D721Med (cell line): ENCODE data around the gene ACTC1.

Source experiments
- DNase-seq: peaks from one replicate; pipeline ENCODE4 v3.0.0; 2011; ENCODE audit warnings: low spot score; ENCODE audit not compliant: insufficient read length
- FAIRE-seq: peaks from 2 replicates; lab custom pipeline; 2011; peaks lifted over from hg19 to GRCh38; lab: Jason Lieb, UNC
- TF ChIP-seq, protein P1 (sequence below): IDR thresholded peaks from 2 replicates; pipeline ENCODE4 v1.5.1; 2012; ENCODE audit warnings: mild to moderate bottlenecking, control low read depth; ENCODE audit not compliant: insufficient read depth; ENCODE audit errors: missing control alignments

ACTC1 gene

DNA sequence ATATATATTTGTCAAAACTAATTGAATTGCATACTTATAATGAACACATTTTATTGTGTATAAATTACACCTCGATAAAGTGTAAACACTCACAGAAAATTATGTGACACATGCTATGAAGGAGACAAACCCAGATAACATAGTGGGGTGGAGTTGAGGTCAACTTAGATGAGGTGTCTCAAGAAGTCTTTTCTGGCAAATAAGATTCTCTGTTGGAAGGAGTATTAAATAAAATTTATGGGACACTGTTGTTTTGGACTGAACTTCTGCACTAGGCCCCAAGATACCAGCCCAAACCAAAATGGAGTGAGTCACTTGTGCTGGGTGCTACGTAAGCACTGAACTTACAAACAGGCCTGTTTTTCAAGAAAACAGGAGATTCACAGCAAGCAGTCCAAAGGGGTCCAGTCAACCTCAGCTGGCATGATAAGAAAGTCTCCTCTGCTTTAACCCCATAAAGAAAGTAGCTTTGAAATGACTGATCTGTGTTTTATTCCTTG, 18.7 kb downstream of the ACTC1 start:
- TF ChIP-seq, protein P1, sequence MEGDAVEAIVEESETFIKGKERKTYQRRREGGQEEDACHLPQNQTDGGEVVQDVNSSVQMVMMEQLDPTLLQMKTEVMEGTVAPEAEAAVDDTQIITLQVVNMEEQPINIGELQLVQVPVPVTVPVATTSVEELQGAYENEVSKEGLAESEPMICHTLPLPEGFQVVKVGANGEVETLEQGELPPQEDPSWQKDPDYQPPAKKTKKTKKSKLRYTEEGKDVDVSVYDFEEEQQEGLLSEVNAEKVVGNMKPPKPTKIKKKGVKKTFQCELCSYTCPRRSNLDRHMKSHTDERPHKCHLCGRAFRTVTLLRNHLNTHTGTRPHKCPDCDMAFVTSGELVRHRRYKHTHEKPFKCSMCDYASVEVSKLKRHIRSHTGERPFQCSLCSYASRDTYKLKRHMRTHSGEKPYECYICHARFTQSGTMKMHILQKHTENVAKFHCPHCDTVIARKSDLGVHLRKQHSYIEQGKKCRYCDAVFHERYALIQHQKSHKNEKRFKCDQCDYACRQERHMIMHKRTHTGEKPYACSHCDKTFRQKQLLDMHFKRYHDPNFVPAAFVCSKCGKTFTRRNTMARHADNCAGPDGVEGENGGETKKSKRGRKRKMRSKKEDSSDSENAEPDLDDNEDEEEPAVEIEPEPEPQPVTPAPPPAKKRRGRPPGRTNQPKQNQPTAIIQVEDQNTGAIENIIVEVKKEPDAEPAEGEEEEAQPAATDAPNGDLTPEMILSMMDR, result no peak
- FAIRE-seq (no peak), DNase-seq (no peak)

DNA sequence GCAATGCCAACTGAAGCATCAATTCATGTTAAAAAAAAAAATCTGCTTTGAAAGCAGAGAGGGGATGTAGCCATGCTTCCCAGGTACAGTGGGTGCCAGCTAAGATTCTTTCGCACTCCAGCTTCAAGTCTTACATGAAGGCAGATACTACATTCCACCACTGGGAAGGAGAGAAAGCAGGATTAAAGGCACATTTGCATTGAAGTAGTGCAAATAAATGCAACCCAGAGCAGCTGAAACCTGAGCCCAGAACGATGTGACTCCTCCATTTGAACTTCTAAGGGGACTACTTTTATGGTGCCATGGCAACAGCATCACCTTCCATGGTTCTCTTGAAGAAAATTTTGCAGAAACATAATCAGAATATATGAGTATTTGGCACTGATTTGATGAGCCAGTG, 21.4 kb downstream of the ACTC1 start:
- TF ChIP-seq, protein P1, result no peak
- FAIRE-seq, result no peak
- DNase-seq, result no peak

DNA sequence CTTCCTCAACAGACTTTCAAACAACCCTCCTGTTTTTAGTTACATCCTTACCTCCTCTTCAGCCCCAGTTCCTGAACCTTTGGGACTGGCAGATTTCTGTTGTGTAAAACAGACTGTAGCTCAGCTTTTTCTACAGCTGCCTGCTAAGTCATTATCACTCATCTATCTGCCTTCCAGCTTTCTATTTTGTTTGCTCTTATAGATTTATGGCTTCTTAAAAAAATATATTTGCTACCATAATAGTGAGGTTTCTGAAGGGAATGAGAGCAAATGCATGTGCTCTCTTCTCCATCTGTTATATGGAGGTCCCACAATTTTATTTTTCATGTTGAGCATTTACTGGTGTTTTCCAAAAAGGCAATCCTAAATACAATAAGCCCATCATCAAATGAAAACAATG, 22.3 kb downstream of the ACTC1 start:
- TF ChIP-seq, protein P1, result no peak
- DNase-seq, result no peak
- no peak for FAIRE-seq

DNA sequence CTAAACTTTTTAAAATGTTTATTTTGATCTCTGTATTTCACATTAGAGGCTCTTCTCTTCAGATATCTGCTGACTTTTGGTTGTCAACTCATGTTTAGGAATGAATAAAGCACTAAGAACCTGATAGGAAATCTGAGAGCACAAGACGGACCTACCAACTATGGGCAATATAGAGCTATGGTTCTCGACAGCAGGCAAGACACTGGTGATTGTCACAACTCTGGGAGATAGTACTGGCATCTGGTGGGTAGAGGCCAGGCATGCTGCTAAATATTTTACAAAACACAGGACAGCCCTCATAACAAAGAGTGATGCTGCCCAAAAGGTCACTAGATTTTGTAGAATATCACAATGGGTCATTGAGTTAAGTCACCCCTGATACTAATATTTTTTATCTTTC, 23.0 kb downstream of the ACTC1 start:
- TF ChIP-seq, protein P1, result no peak
- FAIRE-seq (no peak), DNase-seq (no peak)

DNA sequence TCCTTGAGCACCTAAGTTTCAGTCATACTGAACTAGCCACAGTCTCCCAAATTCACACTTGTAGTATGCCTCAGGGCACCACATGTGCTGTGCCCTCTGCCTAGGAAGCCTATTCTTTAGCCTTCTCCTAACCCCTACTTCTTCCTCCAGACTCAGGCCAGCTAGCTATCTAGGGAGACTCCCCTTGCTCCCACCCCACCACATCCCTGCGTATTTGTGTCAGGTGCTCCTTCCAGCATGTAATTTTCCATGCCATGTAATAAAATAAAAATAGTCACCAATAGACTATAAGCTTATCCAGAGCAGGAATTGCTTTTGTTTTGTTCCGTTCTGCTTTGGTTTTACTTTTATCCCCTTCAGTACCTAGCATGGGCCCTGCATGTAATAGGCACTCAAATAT, 25.6 kb downstream of the ACTC1 start:
- DNase-seq (no peak), FAIRE-seq (no peak)
- TF ChIP-seq, protein P1, result no peak

DNA sequence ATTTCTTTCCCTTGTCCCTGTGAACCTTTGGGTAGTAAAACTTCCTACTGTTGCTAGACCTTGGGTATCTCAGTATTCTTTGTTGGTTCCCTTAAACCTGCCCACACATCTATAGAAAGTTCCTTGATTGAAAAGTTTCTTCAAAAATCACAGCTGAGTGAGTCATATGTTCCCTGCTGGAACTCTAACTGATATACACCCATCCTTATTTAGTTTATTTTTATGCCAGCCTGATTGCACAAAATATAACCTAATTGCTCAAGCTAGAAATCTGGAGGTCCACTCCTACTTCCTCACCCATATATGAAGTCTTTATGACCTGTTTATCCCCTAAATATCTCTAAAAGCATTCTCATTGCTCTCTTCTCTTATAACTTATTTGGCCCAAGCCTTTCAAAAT, 26.8 kb downstream of the ACTC1 start:
- no peak for DNase-seq
- no peak for FAIRE-seq
- TF ChIP-seq, protein P1, result no peak

DNA sequence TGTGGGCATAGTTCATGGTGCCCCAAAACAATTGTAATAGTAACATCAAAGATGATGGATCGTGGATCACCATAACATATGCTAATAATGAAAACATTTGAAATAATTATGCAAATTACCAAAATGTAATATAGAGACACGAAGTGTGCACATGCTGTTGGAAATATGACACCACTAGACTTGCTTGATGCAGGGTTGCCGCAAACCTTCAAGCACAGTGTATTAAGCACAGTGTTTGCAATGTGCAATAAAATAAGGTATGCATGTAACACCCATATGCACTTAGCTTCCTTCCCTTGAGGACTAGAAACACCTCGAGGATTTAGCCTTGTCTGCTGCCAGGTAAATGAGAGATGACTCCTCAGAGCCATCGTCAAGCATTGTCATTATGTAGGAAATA, 29.6 kb downstream of the ACTC1 start:
- no peak for FAIRE-seq
- DNase-seq, result no peak
- TF ChIP-seq, protein P1, result no peak
